HG02571 (cell line): ENCODE data around the gene OR6C76.
"Not testable (repeated sequence)": the region's sequence is repeated elsewhere in the genome, so short reads cannot be mapped to it uniquely, and the experiment has no call there.

ENCODE experiments used
- ATAC-seq: cut with Tn5 transposase; IDR thresholded peaks from one replicate; pipeline ENCODE4 v1.9.1; 2021; ENCODE audit warnings: mild to moderate bottlenecking, moderate library complexity; ENCODE audit not compliant: unreplicated experiment

The OR6C76 gene

DNA sequence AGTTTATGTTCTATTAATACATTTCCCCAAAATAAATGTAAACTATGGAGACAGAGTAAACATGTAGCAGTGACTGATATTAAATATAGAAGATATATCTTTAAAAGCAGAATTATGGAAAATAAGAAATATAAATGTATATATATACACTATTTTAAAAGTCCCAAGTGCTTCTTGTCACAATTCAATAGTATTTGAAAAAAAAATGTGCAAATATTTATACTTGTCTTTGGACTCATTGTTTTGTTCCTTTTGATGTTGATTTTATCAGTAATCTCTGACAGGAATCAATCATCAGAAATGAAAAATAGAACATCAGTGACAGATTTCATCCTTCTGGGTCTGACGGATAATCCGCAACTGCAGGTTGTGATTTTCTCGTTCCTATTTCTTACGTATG, at the start of gene OR6C76:
TSS of gene OR6C76 (plus strand) at position 301 of the 400 bp plus-strand sequence. CDS start at position 301, 0 bp downstream.
- no peak for ATAC-seq

DNA sequence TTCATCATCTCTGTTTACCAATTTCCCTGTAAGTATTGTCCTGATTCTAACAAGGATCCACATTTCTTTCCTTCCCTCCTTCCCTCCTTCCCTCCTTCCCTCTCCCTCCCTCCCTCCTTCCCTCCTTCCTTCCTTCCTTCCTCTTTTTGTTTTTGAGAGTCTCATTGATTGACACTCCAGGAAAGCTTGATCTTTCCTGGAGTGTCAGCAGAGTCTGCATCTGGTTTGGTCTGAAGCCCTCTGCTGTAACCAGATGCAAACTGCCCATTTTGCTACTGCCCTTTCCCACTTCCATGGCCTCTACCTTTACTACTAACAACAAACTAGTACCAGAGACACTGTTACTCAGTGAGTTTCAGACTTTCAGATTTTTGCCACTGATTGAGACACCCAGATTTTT, 40.2 kb upstream of the OR6C76 start:
- no peak for ATAC-seq

DNA sequence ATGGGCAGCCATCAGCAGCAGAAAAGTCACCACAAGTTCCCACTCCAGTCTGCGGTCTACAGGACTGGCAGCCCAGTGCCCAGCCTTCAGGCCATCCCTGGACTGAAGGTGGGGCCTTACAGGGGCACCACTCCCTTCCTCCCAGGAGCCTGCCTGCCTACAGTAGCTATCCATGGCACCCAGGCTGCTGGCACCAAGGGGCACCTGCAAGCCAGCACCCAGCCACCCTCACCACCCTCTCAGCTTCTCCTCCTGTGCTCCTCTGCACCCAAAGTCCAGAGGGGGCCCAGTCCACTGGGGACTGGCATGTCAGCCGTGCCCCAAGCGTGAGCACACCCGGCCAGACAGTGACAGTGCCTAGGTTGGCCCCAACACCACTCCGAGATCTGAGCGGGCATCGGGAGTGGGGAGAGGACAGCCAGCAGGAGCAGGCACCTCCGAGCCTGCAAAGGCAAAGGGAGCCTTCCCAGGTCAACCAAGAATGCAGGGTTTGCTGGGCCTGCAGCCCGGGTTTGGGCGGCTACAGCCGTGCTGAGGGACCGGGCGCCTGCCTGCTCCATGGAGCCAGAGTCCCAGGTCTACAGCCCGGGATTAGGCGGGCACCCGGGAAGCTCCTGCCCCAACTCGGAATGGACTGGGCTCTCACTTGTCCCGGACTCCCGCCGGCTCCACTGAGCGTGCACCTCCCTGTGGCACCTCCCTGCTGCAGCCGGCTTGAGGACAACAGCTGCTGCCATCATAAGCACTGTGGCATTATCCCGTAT, 33.8 kb upstream of the OR6C76 start:
- no peak for ATAC-seq

DNA sequence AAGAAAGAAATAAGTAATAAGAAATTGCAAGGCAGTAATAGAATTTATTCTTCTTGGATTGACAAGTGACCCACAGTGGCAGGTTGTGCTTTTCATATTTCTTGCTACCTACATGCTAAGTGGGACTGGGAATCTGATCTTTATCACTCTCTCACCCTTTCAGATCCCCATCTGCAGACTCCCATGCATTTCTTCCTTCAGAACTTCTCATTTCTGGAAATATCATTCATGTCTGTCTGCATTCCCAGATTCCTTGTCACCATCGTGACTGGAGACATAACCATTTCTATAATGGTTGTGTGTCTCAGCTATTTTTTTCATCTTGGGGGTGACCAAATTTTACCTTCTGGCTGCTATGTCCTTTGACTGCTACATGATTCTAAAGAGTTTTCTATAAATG, 29.7 kb upstream of the OR6C76 start:
- ATAC-seq, result no peak

DNA sequence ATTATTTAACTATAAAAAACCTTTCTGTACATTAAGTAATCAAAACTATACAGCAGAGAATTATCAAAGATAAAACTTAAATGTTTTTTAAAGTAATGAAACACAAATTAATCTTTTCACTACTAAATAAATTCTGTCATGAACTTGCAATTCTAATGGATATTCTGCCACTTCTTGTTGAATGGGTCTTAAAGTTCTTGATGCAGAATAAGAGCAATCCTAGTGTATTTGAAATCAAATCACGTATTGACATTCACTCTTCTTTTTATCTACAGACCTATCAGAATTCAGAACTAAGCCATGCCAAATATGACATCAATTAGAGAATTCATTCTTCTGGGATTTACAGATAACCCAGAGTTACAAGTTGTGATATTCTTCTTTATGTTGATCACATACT, 25.8 kb upstream of the OR6C76 start, which contains the start of gene OR6C65:
TSS of gene OR6C65 (plus strand) at position 301 of the 400 bp plus-strand sequence. CDS start at position 301, 0 bp downstream.
- ATAC-seq, result no peak

DNA sequence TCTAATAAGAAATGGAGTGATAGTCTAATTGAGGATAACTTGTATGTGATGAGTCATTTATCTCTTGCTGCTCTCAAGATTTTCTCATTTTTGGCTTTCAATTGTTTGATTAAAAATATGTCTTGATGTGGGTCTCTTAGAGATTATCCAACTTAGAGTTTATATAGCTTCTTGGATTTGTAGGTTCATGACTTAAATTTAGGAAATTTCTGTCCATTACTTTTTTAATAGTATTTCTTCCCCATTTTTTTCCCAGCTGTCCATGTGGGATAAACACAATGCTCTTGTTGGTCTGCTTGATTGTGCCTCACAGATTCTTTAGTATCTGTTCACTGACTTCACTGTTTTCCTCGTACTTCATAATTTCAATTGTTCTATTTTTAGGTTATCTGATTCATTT, 18.2 kb upstream of the OR6C76 start:
- ATAC-seq, result no peak

DNA sequence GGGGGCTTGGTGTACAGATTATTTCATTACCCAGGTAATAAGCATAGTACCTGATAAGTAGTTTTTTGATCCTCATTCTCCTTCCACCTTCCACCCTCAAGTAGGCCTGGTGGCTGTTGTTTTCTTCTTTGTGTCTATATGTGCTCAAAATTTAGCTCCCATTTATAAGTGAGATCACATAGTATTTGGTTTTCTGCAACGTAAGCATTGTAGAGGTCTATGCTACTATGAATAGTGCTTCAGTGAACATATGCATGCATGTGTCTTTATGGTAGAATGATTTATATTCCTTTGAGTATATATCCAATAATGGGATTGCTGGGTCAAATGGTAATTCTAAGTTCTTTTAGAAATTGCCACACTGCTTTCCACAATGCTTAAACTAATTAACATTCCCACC, 16.9 kb upstream of the OR6C76 start:
- not testable (repeated sequence) for ATAC-seq

DNA sequence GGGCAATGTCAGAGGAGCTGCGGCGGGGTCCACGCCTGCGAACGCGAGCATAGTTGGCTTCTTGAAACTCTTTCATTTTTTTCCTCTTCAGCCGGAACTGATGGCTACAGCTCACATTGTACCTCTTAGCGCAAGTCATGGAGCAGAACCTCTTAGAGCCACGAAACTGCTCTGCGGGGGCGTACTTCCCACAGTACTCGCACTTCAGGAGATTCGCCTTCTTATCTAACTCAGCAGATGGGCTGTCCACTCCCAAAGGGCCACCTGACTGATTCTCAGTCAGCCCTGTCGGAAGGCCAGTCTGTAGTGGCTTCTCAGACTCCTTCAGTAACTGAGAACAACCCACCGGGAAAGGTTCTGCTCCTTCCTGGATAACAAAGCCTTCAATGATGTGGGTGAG, 13.9 kb upstream of the OR6C76 start:
- ATAC-seq, result not testable (repeated sequence)

DNA sequence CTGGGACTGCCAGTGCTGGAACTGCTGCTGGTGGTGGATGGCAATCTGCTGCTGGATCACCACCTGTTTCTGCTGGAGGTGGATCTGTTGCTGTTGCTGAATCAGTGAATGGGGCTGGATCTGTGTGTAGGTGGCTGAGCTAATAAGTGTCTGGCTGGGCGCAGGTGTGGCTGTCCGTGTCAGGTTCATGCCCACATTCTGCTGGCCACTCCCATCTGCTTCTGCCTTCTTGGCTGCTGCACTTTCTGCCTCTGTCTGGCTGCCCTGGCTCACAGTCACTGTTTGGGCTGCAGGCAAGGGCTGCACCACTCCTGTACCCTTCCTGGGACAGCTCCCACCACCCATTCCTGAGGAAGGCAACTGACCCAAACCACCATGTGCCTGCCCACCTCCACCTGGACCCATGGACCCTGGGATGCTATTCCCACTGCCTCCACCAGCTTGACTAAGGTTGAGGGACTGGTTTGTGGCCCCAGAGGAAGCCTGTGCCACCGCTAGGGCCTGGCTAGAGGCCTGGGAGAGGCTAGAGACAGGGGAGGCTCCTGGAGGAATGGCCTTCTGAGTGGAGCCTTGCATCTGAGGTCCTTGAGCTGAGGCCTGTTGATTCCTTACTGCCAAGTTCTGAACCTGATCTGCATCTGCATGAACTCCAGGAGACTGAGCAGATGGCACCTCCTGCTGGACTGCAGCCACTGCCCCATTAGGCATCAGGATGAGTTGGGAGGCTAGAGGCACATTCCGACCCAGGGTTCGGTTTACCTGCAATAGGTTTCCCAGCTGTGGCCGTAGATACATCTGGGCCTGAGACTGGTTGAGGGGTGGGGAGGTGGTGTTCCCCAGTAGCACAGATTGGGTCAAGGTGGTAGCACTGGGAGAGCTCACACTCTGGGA, 12.3 kb upstream of the OR6C76 start:
- not testable (repeated sequence) for ATAC-seq

DNA sequence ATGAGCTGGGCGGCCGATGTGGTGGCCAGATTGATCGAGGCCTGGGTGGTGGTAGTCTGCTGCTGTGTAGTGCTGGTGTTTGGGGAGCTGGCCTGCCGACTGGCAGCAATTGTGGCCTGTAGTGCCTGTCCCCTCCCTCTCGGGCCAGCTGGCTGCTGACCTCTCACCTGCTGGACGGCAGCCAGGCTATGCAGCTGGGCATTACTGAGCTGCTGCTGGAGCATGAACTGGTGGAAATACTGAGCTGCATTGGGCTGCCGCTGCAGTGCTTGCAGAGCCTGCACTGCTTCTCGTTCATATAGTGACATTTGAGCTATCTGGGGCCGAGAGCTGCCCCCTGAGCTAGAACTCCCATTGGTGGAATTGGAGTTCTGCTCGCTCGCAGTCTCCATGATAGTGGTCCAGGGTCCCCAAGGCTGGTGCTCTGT, 11.6 kb upstream of the OR6C76 start:
- not testable (repeated sequence) for ATAC-seq

DNA sequence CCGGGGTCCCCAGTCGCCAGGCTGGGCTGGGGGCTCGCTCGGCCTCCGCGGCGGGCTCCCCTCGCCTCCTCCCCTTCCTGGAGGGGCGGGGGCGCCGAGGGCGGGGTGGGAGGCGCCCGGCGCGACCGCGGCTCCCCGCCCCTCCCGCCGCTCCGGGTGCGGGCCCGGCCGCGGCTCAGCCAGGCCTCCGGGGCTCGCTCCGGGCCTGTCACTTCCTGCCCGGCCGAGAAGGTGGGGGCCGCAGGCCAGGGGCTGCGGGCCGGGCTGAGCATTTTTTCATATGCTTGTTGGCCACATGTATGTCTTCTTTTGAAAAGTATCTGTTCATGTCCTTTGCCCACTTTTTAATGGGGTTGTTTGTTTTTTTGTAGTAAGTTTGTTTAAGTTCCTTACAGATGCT, 11.2 kb upstream of the OR6C76 start:
- not testable (repeated sequence) for ATAC-seq

DNA sequence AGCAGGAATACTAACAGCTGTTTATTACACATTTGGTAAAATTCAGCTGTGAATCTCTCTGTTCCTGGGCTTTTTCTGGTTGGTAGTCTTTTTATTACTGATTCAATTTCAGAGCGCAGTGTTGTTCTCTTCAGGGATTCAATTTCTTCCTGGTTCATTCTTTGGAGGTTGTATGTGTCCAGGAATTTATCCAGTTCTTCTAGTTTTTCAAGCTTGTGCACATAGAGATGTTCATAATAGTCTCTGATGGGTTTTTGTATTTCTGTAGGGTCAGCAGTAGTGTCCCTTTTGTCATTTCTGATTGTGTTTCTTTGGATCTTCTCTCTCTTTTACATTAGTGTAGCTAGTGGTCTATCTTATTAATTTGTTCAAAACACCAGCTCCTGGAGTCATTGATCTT, 9.1 kb upstream of the OR6C76 start:
- no peak for ATAC-seq

DNA sequence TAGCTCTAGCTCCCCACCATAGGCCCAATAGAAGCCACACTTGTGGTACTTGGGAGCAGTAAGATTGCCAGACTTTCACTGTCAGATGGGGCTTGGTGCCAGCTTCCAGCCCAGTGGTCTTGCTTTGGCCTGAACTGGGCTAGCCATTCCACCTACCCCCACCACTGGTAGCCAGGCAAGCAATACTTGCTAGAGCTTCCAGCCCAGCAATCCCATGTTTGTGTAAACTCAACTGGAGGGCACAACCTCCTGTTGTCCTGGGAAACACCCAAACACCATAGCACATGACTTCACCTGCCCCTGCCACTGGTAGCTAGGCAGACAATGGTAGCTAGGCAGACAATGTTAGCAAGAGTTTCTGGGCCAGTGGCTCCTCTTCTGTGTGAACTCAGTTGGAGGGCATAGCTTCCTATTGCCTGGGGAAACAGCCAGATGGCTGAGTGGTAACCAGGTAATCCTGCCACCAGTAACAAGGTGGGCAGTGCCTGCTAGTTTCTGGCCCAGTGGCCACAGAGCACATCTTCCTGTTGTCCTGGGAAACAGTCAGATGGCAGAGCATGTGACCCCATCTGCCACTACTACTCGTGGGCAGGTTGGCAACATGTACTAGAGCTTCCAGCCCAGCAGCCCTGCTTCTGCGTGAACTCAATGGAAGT, 5.6 kb upstream of the OR6C76 start:
- ATAC-seq, result no peak

DNA sequence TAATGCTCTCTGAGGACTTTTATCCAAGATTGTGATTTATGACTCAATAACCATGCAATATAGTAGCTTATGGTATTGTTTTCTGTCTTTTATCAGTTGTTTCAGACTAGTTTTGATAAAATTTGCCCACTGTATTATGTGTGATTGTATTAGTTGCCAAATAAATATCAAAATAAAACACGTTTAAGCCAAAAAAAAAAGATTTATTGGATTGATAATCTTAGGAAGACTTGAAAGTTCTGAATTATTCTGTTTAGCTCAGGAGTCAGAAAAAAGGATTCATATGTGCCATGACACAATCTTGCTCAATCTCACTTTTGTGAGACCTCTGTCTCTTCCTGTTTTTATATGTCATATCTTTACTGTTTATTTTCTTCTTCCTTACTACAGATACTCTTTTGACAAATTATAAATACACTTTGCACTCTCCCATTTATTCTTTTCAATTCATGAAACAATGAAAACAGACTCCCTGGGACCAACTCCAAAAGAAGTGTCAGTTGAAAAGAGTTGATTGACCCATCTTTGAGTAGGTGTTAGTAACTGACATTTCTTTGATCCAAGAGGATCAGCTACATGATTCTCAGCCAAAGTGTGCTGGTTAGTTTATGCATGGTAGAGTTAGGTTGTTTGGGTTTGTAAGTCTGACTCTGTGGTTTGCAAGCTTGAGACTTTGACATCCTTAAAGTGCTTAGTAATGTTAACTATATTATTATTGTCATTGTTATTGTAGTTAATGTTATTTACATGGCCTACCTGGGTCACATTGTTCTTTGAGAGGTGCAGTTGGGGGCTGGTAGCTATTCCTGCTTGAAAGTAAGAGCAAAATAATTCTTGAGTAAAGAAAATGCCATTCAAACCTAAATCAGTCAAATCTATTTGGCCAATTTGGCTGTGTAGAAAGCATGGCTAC, 2.5 kb downstream of the OR6C76 start:
- no peak for ATAC-seq

DNA sequence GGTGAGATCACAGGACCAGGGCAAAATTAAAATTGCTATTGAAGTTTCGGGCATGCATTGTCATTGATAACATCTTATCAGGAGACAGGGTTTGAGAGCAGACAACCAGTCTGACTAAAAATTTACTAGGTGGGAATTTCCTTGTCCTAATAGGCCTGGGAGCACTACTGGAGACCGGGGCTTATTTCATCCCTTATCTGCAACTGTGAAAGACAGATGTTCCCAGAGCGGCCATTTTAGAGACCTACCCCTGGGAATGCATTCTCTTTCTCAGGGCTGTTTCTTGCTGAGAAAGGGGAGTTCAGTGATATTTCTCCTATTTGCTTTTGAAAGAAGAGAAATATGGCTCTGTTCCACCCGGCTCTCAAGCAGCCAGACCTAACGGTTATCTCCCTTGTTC, 15.2 kb downstream of the OR6C76 start:
- not testable (repeated sequence) for ATAC-seq

DNA sequence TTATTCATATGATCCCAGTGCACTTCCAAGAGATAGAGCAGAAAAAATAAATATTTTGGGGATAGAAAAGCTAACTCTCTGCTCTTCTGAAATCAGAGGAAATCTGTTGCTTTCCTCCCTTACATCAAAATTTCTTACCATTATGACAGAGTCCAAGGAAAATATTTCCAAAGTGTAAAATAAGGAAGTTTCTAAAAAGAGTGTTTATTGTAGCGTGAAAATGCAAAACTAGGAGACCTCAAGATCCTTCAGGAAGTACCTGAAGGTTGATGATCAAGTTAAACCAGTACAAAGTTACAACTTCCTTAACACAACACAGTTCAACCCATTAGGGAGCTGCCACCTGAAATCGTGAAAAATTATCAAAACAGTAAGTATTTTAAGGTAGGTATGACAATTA, 17.7 kb downstream of the OR6C76 start, which contains the start of gene OR6C2:
TSS of gene OR6C2 (plus strand) at position 301 of the 400 bp plus-strand sequence. CDS start 8,138 bp downstream, outside the sequence.
- ATAC-seq, result no peak

DNA sequence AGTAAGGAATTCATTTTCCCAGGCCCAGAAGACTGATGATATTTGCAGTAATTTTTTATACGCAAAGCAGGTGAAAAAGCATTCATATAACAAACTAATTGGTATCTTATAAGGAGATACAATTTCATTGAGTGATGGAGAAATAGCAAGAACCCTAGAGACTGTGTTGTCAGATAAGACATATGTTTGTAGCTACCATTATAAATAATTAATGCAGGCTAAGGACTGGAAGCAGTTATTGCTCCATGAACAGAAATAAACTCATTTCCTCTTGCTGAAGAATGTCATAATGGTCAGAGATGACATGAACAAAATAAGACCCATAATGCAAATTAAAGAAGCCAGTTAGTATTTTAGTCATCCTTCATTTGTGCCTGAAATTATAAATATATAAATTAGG, 19.3 kb downstream of the OR6C76 start:
- no peak for ATAC-seq

DNA sequence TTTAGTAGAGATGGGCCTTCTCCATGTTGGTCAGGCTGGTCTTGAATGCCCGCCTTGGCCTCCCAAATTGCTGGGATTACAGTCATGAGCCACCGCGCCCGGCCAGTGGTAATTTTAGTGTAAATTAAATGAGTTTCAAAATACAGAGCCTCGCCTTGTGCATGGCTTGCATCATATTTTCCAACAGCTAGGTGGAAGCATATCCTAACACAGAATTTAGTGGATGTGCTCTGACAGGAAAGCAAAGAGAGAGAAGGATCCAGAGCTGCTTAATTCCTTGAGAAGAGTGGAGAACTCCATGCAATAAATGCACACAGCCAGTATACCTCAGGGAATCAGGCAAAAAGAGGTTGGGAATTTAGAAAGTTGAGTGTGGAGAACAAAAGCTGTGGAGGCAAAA, 20.3 kb downstream of the OR6C76 start:
- ATAC-seq, result no peak

DNA sequence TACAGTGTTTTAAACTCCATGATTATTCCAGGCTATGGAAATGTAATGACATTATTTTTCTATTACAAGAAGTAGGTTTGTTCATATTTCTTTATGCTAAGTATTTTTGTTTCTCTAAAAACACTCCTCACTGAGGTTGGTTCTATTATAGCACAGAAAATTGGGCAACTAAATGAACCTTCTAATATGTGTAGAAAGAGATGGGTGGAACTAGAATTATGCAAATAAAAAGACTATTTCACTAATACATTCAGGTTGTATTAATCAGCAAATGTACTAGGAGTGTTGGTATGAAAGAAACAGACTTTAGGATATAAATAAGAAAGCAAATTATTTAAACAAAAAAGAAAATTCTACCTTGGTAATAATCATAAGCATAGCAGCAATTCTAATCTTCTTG, 22.8 kb downstream of the OR6C76 start:
- ATAC-seq, result no peak

DNA sequence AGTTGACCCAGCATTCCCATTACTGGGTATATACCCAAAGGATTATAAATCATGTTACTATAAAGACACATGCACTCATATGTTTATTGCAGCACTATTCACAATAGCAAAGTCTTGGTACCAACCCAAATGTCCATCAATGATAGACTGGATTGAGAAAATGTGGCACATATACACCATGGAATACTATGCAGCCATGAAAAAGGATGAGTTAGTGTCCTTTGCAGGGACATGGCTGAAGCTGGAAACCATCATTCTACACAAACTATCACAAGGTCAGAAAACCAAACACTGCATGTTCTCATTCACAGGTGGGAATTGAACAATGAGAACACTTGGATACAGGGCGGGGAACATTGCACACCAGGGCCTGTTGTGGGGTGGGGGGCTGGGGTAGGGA, 38.9 kb downstream of the OR6C76 start:
- ATAC-seq, result not testable (repeated sequence)
